ENCODE data around the gene SLC5A6.

Gene SLC5A6

GRCh38 chr2:27152102-27152795 is 59.8 kb downstream of the SLC5A6 start:
- DNase-seq (ENCODE audit: low spot score in 2 of 2) = no peak
- no peak for ATAC-seq (replicated peaks; ENCODE audit: extremely low read depth, poor library complexity, severe bottlenecking)
- no peaks in the 10 kb centered on the region for H3K9me3 Mint-ChIP-seq
- H3K4me1 Mint-ChIP-seq = no peaks in the 10 kb centered on the region
- H3K36me3 Mint-ChIP-seq (ENCODE audit: insufficient read depth) = no peaks in the 10 kb centered on the region
- H3K27ac Mint-ChIP-seq (ENCODE audit: low read depth) = no peak overlapping the region
- peaks cover 37% of the 10 kb centered on the region for H3K27me3 Mint-ChIP-seq
- H3K4me3 Mint-ChIP-seq = no peak overlapping the region

GRCh38 chr2:27150639-27151230 is 61.3 kb downstream of the SLC5A6 start:
- H3K4me3 Mint-ChIP-seq = no peak overlapping the region
- no peaks in the 10 kb centered on the region for H3K36me3 Mint-ChIP-seq (ENCODE audit: insufficient read depth)
- DNase-seq (ENCODE audit: low spot score in 2 of 2) (no peak), ATAC-seq (replicated peaks; ENCODE audit: extremely low read depth, poor library complexity, severe bottlenecking) (no peak)
- peaks cover 52% of the 10 kb centered on the region for H3K27me3 Mint-ChIP-seq
- no peaks in the 10 kb centered on the region for H3K4me1 Mint-ChIP-seq
- no peak overlapping the region for H3K27ac Mint-ChIP-seq (ENCODE audit: low read depth)
- no peaks in the 10 kb centered on the region for H3K9me3 Mint-ChIP-seq
